Putamen (tissue), 1 donor: ENCODE measurements around the gene ADAM23.
A peak's percentile ranks its signal among the peaks of the same experiment; 100 is the strongest.

Experiments used
- DNase-seq: peaks from one replicate; pipeline ENCODE4 v3.0.0-alpha.2; 2016; ENCODE audit warnings: low spot score

The ADAM23 gene

DNA sequence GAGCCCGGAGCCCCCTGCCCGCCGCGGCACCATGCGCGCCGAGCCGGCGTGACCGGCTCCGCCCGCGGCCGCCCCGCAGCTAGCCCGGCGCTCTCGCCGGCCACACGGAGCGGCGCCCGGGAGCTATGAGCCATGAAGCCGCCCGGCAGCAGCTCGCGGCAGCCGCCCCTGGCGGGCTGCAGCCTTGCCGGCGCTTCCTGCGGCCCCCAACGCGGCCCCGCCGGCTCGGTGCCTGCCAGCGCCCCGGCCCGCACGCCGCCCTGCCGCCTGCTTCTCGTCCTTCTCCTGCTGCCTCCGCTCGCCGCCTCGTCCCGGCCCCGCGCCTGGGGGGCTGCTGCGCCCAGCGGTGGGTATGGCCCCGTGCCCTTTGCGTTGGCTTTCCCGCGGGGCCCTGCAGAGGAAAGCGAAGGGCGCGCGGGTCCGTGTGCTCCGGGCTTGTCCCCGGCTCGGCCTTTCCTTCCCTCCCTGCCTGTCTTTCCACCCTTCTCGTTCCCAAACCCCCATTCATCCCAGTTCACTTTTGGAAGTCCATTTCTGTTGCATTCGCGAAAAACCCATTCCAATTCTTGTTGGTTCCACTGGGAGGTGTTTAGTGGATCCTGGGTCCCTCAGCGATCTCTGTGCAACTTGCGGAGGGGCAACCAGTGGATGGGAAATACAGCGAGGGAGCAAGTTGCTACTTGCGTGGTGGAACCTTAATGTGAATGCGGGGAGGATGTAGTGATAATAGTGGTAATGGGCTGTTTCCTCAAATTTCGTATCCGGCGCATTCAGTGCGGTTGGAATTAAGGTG, 599 bp downstream of the ADAM23 start:
- no peak for DNase-seq

DNA sequence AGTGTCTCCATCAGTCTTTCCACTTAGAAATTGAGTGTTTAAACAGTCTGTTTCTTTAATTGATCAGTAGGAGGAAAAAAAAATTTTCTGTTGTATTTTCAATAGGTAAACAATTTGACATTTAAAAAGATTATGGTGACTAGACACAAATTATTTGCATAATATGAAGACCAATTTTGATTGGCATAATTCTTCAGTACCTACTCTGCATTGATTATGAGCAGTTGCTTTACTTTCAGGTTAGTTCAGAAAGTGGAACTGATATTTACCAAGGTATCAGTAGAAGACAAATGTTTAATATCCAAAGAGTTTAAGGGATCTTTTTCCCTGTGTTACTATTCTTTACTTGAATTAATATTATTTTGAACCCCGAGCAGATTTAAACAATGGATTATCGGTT, 2.6 kb downstream of the ADAM23 start:
- no peak for DNase-seq

GRCh38 chr2:206452242-206452641, 8.9 kb downstream of the ADAM23 start:
- no peak for DNase-seq

- peak; percentile 77 for DNase-seq
Measured at GRCh38 chr2:206452750-206453149, 9.4 kb downstream of the ADAM23 start.

DNA sequence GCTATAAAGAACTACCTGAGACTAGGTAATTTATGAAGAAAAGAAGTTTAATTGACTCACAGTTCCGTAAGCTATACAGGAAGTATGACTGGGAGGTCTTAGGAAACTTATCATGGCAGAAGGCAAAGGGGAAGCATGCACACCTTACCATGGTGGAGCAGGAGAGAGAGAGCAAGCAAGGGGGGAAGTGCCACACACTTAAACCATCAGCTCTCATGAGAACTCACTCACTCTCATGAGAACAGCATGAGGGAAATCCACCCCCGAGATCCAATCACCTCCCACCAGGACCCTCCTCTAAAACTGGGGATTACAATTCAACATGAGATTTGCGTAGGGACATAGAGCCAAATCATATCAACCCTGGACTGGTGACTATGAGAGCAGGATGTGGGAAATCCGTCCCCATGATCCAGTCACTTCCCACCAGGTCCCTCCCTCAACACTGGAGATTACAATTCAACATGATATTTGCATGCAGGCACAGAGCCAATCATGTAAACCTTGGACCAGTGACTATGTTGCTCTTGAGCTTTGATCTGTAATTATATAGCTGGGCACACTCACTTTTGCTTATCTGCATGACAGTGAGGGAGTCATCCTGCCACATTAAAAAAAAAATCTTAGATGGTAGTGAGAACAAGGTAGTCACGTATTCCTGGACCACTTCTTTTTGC, 12.9 kb downstream of the ADAM23 start:
- no peak for DNase-seq

GRCh38 chr2:206457188-206457634, 13.9 kb downstream of the ADAM23 start:
- no peak for DNase-seq

- DNase-seq = no peak
Measured at GRCh38 chr2:206462240-206462854, 19.0 kb downstream of the ADAM23 start.

DNA sequence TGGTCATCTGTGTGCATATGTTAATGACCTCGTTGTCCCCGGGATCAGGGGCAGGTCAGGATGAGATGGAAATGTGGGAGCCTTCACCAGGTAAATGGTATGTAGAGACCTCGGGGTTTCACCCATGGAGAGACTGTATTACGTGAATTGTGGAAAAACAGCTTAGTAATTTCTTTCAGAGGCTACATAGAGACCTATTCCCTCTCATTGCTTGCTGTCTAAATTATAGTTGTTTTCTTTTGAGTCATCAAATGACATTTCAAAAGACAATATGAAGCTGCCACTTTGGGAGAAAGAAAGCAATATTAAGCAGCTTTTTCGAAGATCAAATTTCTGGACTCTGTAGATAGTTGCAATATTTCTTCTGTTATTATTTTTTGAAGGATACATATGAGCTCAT, 20.4 kb downstream of the ADAM23 start:
- DNase-seq = no peak

GRCh38 chr2:206464597-206464996, 21.3 kb downstream of the ADAM23 start:
- DNase-seq = no peak

- peak; percentile 64 for DNase-seq
Measured at GRCh38 chr2:206471524-206472062, 28.3 kb downstream of the ADAM23 start.

DNA sequence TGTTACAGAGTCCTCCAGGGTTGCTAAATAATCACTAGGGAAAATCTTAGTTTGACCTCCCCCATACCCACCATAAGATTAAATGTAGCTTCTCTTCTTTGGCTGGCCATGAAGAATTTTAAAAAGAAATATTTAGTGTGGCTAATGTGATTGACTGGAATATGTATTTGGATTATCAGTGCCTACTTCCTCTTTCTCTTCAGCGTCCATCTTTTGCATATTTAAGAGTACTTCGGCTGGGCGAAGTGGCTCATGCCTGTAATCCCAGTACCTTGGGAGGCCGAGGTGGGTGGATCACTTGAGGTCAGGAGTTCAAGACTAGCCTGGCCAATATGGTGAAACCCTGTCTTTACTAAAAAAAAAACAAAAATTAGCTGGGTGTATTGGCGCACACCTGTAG, 28.8 kb downstream of the ADAM23 start:
- DNase-seq = no peak

DNA sequence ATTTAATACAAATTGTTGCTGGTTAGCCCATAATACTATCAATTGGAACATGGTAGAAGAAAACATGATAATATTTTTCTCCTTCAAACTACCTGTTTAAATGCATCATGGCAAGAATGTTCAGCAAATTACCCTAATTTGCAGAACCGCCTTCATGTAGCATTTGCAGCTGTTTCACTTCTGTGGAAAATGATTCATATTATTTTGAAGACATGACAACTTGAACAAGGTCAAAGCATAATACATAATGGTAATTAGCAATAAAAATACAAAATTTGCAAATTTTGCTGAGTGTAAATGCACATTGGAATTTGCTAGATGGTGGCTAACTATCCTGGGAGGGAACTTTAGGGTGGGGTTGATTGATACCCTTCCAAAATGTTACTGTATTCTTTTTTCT, 30.8 kb downstream of the ADAM23 start:
- DNase-seq = no peak

- DNase-seq = no peak
Measured at GRCh38 chr2:206477296-206477695, 34.0 kb downstream of the ADAM23 start.

GRCh38 chr2:206478340-206478739, 35.0 kb downstream of the ADAM23 start:
- no peak for DNase-seq

DNA sequence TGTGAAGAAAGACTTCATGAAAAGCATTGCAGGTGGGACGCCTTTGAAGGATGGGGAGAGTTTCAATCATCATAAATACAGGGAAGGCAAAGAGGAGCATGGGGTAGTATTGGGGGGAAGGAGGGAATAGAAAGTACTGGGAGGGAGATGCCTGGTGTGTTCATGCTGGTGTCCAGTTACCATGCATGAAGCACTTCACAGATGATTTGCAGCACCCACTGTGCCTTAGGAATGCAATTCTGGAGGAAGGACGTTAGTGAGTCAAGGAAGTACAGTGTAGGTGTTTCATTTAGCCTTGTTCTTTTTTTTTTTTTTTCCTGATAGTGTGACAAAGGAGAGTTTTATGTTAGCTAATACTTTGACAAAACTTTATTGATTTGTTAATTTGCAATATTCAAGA, 36.8 kb downstream of the ADAM23 start:
- no peak for DNase-seq

DNA sequence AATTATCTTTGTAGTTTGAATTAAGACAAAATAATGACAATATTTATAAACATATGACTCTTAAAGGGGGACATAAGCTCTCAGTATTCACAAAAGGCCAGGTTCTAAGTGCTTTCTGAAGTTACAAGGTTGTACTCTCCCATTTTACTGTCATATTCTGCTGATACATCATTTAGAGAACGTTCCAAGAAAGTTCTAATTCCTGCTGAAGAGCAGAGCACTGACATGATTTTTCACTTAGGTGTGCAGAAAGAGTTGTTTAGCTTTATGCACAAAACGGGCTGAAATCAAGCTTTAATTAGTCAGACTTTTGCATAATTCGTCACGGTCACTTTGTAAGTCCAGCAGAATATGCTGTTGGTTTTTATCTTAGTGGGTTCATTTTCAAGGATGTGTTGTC, 37.3 kb downstream of the ADAM23 start:
- no peak for DNase-seq

GRCh38 chr2:206481056-206481455, 37.7 kb downstream of the ADAM23 start:
- DNase-seq = no peak

DNA sequence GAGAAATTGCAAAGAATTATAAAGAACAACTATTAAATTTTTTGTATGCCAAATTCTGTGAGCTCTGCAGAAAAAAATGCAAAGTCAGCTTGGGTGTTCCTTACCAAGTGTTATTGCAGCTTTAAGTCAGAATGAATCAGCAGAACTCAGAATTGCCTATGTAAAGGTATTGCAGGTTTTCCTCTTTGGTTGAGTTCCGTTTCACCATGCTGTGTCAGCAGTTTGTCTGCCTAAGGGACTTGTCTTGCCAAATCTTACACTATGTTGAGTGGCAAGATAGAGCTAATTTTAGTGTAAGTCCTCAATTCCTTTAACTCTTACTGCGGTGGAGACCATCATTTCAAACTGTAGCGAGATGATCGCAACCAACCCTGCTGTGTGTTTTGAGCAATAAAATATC, 38.8 kb downstream of the ADAM23 start:
- DNase-seq = no peak

DNA sequence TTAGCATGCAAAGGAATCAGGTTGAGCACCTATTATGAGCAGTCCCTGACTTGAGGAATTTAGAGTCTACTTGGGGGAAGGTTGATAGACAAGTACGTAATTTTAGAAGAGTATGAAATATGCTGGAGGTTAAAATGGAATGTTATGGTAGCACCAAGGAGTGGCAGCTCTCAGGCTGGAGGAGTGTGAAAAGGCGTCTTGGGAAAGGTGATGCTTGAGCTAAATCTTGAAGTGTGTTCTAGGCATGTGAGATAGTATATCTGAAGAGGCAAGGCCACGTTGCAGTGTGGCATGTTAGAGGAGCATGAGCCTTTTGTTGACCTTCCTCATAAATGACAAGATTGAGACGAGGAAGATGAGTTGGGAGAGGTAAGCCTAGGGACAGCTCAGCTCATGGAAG, 39.3 kb downstream of the ADAM23 start:
- no peak for DNase-seq

DNA sequence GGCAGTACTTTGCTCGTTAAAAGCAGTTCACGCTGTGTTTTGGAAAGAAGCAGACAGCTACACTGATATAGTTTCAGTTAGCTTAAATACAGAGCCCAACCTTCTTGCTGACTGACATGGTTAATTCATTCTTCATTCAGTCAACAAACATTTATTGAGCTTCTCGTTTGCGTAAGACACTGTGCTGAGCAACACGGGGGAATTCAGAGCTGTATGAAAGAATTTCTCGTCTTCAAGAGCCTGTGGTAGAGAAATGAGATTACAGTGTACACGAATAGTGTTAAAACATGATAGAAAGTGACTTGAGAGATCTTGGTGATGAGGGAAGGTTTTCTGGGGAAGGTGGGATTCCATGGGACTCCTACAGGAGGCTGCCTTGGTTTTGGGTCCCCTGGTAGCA, 44.7 kb downstream of the ADAM23 start:
- DNase-seq = no peak

DNA sequence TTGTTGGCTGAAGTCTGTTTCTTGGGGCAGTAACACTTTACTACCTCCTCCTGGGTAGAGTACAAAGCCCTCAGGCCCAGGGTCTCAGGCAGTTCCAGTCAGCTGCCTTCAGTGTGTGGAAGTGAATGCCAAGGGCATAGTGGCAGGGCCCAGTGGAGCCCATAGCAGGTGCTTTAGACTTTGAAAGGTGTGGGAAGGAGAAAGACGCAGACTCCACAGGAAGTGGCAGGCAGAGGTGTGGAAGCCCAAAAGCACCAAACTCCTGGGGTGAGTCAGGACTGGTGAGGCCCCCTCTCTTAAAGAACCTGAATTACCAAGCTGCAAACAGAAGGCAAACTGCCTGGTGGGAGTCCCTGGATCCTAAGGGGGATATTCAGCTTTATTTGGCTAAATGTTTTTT, 45.3 kb downstream of the ADAM23 start:
- no peak for DNase-seq

DNA sequence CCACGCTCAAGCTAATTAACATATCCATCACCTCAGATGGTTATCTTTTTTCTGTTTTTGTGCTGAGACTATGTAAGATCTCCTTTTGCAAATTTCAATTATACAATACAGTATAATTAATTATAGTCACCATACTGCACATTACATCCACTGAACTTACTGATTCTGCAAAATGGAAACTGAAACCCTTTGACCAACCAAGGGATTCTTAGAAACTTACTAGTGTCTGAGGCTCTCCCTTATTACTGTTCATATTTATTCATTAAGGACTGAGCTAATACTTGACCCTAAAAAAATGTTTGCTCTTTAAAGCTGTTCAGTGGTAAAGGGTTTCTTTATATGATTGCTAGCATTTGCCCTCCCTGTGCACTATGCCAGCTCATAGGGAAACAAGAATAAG, 50.7 kb downstream of the ADAM23 start:
- no peak for DNase-seq

DNA sequence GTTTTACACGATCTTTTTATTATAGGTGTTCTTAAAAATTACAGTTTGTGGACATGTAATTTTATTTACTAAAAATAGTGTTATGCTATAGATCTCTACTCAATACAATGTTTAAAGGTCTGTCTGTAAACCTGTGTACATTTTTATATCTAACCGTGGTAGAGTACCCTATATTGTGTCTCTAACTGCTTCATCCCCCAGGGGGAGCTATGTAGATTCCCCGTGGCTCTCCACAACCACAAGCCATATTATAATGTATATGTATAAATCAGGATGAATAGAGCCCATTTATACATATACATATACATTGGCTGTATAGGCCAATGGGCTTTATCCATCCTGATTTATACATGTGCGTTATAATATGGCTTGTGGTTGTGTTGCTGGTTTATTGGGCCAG, 59.4 kb downstream of the ADAM23 start:
- no peak for DNase-seq
